Activated T-helper 9 cell treated with anti-CD3 and anti-CD28 coated beads, Interleukin-2, amount 50 U/mL, for 16 hours (primary cell): ENCODE results near the gene TNFSF4.

Experiments
- DNase-seq: peaks from one replicate; pipeline ENCODE4 v3.0.0-alpha.2; 2020; ENCODE audit warnings: low read depth

The TNFSF4 gene

GRCh38 chr1:173210716-173211231 lies 3.6 kb upstream of the TNFSF4 start:
- no peak for DNase-seq

- no peak for DNase-seq
Measured at GRCh38 chr1:173210283-173210682, 3.2 kb upstream of the TNFSF4 start.

- DNase-seq: no peak
Measured at GRCh38 chr1:173208868-173209267, 1.7 kb upstream of the TNFSF4 start.

- DNase-seq: no peak
Measured at GRCh38 chr1:173208146-173208545, 1.0 kb upstream of the TNFSF4 start.

GRCh38 chr1:173205146-173206051 lies 1.7 kb downstream of the TNFSF4 start:
- DNase-seq: no peak

GRCh38 chr1:173204693-173205092 lies 2.4 kb downstream of the TNFSF4 start:
- DNase-seq: no peak

- no peak for DNase-seq
Measured at GRCh38 chr1:173202424-173203145, 4.5 kb downstream of the TNFSF4 start.

- no peak for DNase-seq
Measured at GRCh38 chr1:173201969-173202368, 5.2 kb downstream of the TNFSF4 start.

GRCh38 chr1:173195596-173196088 lies 11.5 kb downstream of the TNFSF4 start:
- no peak for DNase-seq

GRCh38 chr1:173193639-173194038 lies 13.5 kb downstream of the TNFSF4 start:
- DNase-seq: no peak

GRCh38 chr1:173191011-173191705 lies 16.0 kb downstream of the TNFSF4 start:
- no peak for DNase-seq

- DNase-seq: no peak
Measured at GRCh38 chr1:173190101-173190936, 16.8 kb downstream of the TNFSF4 start.

- no peak for DNase-seq
Measured at GRCh38 chr1:173187671-173188237, 19.4 kb downstream of the TNFSF4 start.

GRCh38 chr1:173181791-173182190 lies 25.3 kb downstream of the TNFSF4 start:
- no peak for DNase-seq

GRCh38 chr1:173176246-173176645 lies 30.9 kb downstream of the TNFSF4 start:
- no peak for DNase-seq

- DNase-seq: no peak
Measured at GRCh38 chr1:173175514-173176145, 31.5 kb downstream of the TNFSF4 start.

GRCh38 chr1:173173388-173173787 lies 33.7 kb downstream of the TNFSF4 start:
- no peak for DNase-seq

GRCh38 chr1:173171152-173171551 lies 36.0 kb downstream of the TNFSF4 start:
- no peak for DNase-seq

GRCh38 chr1:173168941-173169340 lies 38.2 kb downstream of the TNFSF4 start:
- no peak for DNase-seq

- no peak for DNase-seq
Measured at GRCh38 chr1:173164686-173165085, 42.4 kb downstream of the TNFSF4 start.
